ENCODE measurements around the gene HGF.
"Not testable (repeated sequence)": the region's sequence is repeated elsewhere in the genome, so short reads cannot be mapped to it uniquely, and the experiment has no call there.

DNA sequence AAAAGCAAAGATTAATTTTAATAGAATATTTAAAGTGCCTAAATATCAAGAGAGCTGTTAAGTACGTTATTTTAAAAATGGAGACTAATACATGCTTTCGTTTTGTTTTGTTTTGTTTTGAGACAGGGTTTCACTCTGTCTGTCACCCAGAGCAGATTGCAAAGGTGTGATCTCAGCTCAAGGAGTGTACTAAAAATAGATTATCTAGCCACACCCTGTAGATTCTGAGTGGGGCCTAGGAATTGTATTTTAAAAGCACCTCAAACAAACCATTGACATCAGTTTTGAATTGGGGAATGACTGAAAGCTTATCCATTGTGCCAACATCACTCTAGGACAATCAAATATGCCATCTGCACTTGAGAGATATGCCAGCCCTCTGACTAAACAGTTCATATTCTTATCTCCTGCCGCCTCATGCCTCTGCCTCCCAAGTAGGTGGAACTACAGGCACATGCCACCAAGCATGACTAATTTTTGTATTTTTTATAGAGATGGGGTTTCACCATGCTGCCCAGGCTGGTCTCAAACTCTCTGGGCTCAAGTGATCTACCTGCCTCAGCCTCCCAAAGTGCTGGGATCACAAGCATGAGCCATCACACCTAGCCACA, 43.1 kb upstream of the HGF start:
- TF ChIP-seq EZH2 (IDR thresholded peaks at IDR 0.05); POLR2AphosphoS5 (IDR thresholded peaks at IDR 0.05; ENCODE audit: borderline replicate concordance, low read depth, low read length): not testable (repeated sequence)

Measured in SK-N-MC (cell line).